ENCODE data around the gene MRPL23.

The MRPL23 gene

DNA sequence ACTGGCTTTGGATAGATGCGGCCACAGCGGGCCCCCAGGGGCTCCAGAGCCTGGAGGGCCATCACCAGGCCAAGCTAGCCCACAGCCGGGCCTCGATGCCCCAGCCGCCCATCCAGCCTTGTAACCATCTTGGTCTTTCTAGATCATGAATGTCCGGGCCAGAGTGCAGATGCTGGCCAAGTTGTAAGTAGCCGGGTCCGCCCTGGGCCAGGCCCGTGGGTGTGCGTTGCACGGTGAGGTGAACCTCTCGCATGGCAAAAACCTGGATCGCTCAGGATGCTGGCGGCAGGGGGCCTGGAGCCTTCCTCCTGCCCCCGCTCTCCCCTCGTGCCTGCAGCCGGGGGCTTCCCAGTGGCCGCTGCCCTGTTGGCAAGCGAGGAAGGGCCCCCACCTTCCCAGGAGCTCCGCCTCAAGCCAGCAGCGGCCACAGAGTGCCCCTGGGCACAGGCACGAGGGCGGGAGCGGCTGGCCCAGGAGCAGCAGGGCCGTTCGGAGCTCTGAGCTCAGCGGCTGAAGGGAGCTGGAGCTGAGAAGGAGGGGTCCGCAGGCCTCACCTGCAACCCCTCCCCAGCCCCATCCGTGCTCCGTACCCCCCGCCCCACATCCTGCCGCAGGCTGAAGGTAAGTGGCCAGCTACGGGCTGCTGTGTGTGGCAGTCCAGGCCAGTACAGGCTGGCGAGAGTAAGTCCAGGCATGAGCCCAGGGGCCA, 10.9 kb upstream of the MRPL23 start:
- TF ChIP-seq, protein P1, sequence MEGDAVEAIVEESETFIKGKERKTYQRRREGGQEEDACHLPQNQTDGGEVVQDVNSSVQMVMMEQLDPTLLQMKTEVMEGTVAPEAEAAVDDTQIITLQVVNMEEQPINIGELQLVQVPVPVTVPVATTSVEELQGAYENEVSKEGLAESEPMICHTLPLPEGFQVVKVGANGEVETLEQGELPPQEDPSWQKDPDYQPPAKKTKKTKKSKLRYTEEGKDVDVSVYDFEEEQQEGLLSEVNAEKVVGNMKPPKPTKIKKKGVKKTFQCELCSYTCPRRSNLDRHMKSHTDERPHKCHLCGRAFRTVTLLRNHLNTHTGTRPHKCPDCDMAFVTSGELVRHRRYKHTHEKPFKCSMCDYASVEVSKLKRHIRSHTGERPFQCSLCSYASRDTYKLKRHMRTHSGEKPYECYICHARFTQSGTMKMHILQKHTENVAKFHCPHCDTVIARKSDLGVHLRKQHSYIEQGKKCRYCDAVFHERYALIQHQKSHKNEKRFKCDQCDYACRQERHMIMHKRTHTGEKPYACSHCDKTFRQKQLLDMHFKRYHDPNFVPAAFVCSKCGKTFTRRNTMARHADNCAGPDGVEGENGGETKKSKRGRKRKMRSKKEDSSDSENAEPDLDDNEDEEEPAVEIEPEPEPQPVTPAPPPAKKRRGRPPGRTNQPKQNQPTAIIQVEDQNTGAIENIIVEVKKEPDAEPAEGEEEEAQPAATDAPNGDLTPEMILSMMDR (IDR thresholded peaks at IDR 0.05; ENCODE audit: borderline replicate concordance, extremely low read depth, low read length, poor library complexity, severe bottlenecking), result no peak
- TF ChIP-seq EZH2 (IDR thresholded peaks at IDR 0.05; ENCODE audit: borderline replicate concordance, low read depth, low read length, severe bottlenecking), result no peak
- no peak overlapping the region for H2AFZ ChIP-seq (ENCODE audit: low read depth, low read length)

DNA sequence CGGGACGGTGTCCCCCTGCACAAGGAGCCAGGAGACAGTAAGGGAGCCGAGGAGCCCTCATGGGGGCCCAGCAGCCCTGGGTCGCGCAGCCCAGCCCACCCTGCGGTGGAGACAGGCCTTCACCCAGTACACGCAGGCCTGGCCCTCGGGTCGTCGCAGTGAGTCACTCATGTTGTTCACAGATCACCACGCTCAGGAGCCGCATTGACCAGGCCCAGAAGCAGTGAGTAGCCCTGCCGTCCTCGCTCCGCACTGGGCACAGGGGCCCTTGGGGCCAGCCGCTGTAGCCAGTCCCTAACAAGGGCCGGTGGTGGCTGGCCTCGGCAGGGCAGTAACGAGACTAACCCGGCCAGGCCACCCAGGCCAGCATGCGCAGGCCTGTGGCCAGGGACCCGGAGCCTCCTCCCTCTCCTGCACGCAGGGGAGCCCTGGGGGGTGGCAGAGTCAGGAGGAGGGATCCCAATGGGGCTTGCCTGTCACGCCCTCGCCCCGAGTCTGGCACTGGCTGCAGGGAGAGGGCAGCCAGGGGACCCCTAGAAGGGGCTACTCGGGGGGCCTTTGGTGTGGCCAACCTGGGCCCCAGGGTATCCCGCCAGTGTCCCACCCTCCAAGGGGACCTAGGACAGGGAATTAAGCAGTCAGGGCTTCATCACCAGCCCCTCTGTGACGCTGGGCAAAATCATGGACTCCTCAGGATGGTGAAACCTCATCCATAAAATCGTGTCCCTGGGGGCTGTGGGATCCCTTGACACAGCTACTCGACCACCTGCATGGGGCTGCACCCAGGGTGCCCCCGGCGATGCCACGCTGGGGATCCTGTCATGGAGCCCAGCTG, 10.1 kb upstream of the MRPL23 start:
- no peak for TF ChIP-seq EZH2 (IDR thresholded peaks at IDR 0.05; ENCODE audit: borderline replicate concordance, low read depth, low read length, severe bottlenecking)
- TF ChIP-seq, protein P1 (IDR thresholded peaks at IDR 0.05; ENCODE audit: borderline replicate concordance, extremely low read depth, low read length, poor library complexity, severe bottlenecking), result no peak
- no peak overlapping the region for H3K9ac ChIP-seq (ENCODE audit: low read depth, low read length)
- H3K4me1 ChIP-seq (ENCODE audit: insufficient read depth, low read length), result no peaks in the 10 kb centered on the region
- H3K79me2 ChIP-seq (ENCODE audit: insufficient read depth, low read length), result no peaks in the 10 kb centered on the region
- H4K20me1 ChIP-seq (ENCODE audit: insufficient read depth, low read length), result no peaks in the 10 kb centered on the region; the same call in 1 of the 2 replicates
- DNase-seq (no peak), ATAC-seq (ENCODE audit: insufficient read depth, low read depth) (no peak)
- no peaks in the 10 kb centered on the region for H3K36me3 ChIP-seq (ENCODE audit: insufficient read depth, low read length)
- H3K27ac ChIP-seq (ENCODE audit: low read length), result no peak overlapping the region
- no peak overlapping the region for H2AFZ ChIP-seq (ENCODE audit: low read depth, low read length)
- no peaks in the 10 kb centered on the region for H3K27me3 ChIP-seq (ENCODE audit: insufficient read depth, low read length, poor library complexity)
- no peaks in the 10 kb centered on the region for H3K9me3 ChIP-seq (ENCODE audit: insufficient read depth, low read length, severe bottlenecking)
- H3K4me2 ChIP-seq (ENCODE audit: insufficient read depth, low read length), result no peak overlapping the region
- no peak overlapping the region for H3K4me3 ChIP-seq (ENCODE audit: low read depth in 1 of 2, low read length in 2 of 2)

More for the DNA sequence above, 10.9 kb upstream of the MRPL23 start:
- DNase-seq, result no peak
- ATAC-seq (ENCODE audit: insufficient read depth, low read depth), result no peak
- H3K36me3 ChIP-seq (ENCODE audit: insufficient read depth, low read length), result no peaks in the 10 kb centered on the region
- no peak overlapping the region for H3K27ac ChIP-seq (ENCODE audit: low read length)
- H3K79me2 ChIP-seq (ENCODE audit: insufficient read depth, low read length), result no peaks in the 10 kb centered on the region
- no peaks in the 10 kb centered on the region for H3K27me3 ChIP-seq (ENCODE audit: insufficient read depth, low read length, poor library complexity)
- no peak overlapping the region for H3K4me2 ChIP-seq (ENCODE audit: insufficient read depth, low read length)
- no peaks in the 10 kb centered on the region; the same call in 1 of the 2 replicates for H4K20me1 ChIP-seq (ENCODE audit: insufficient read depth, low read length)
- H3K9ac ChIP-seq (ENCODE audit: low read depth, low read length), result no peak overlapping the region
- no peaks in the 10 kb centered on the region for H3K4me1 ChIP-seq (ENCODE audit: insufficient read depth, low read length)
- no peak overlapping the region for H3K4me3 ChIP-seq (ENCODE audit: low read depth in 1 of 2, low read length in 2 of 2)
- H3K9me3 ChIP-seq (ENCODE audit: insufficient read depth, low read length, severe bottlenecking), result no peaks in the 10 kb centered on the region

DNA sequence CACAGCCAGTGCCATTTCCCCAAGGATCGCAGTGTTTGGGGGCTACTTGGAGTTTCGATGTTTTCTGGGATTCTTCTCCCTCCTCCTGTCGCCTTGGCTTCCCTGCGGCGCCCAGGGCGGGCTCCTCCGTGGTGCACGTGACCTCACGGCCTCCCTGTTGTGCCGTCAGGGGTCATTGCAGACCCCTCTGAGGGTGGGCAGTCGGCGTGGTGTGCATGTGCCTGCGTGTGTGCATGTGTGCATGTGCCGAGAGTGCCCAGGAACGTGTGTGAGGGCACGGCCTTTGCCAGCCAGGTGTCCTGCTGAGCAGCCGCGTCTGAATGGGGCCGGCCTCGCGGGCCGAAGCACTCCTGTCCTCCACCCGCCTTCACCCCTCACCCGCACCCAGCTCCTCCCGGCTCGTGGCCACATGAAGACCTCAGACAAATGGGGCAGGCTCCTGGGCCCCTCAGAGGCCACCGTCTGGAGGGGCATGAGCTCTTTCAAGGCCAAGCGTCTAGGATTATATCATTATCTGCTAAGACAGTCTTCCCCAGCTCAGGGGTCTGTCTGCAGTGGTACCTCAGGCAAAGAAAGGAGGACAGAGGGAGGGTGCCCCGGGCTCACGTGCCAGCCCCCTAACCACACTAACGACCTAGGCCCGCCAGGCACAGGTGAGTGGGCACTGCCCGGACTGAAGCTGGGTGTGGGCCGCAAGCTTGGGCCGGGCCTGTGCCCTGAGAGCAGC, 9.4 kb upstream of the MRPL23 start:
- H3K27ac ChIP-seq (ENCODE audit: low read length), result no peak overlapping the region
- H3K4me3 ChIP-seq (ENCODE audit: low read depth in 1 of 2, low read length in 2 of 2), result no peak overlapping the region
- H3K27me3 ChIP-seq (ENCODE audit: insufficient read depth, low read length, poor library complexity), result no peaks in the 10 kb centered on the region
- no peaks in the 10 kb centered on the region for H3K79me2 ChIP-seq (ENCODE audit: insufficient read depth, low read length)
- no peaks in the 10 kb centered on the region; the same call in 1 of the 2 replicates for H4K20me1 ChIP-seq (ENCODE audit: insufficient read depth, low read length)
- ATAC-seq (ENCODE audit: insufficient read depth, low read depth), result no peak
- H3K9me3 ChIP-seq (ENCODE audit: insufficient read depth, low read length, severe bottlenecking), result no peaks in the 10 kb centered on the region
- TF ChIP-seq, protein P1 (IDR thresholded peaks at IDR 0.05; ENCODE audit: borderline replicate concordance, extremely low read depth, low read length, poor library complexity, severe bottlenecking), result no peak
- TF ChIP-seq EZH2 (IDR thresholded peaks at IDR 0.05; ENCODE audit: borderline replicate concordance, low read depth, low read length, severe bottlenecking), result no peak
- no peak for DNase-seq
- no peak overlapping the region for H2AFZ ChIP-seq (ENCODE audit: low read depth, low read length)
- H3K36me3 ChIP-seq (ENCODE audit: insufficient read depth, low read length), result no peaks in the 10 kb centered on the region
- no peaks in the 10 kb centered on the region; the same call in 1 of the 2 replicates for H3K4me1 ChIP-seq (ENCODE audit: insufficient read depth, low read length)
- no peak overlapping the region for H3K9ac ChIP-seq (ENCODE audit: low read depth, low read length)
- no peak overlapping the region for H3K4me2 ChIP-seq (ENCODE audit: insufficient read depth, low read length)
